DND-41 (cell line): ENCODE measurements around the gene PLAGL2.

Experiments
- CTCF ChIP-seq: IDR thresholded peaks from 2 replicates; pipeline ENCODE4 v1.5.1; 2012; ENCODE audit warnings: borderline replicate concordance, low read length, moderate library complexity, mild to moderate bottlenecking; ENCODE audit not compliant: poor library complexity, severe bottlenecking; ENCODE audit errors: extremely low read depth
- EZH2 ChIP-seq: IDR thresholded peaks from 3 replicates; pipeline ENCODE4 v1.6.1; 2012; ENCODE audit warnings: borderline replicate concordance, low read depth, mild to moderate bottlenecking, moderate library complexity, low read length, inconsistent platforms; ENCODE audit not compliant: severe bottlenecking

GRCh38 chr20:32191422-32191821, 16.1 kb downstream of the PLAGL2 start:
- TF ChIP-seq CTCF: no peak
- no peak for TF ChIP-seq EZH2
